GM23338 (cell line): ENCODE results near the gene POU2AF3. TPM values are rescaled to one million over a fixed set of nuclear protein-coding genes. Genes with fewer than 3 reads are reported as not detected.
"Not testable (repeated sequence)": the region's sequence is repeated elsewhere in the genome, so short reads cannot be mapped to it uniquely, and the experiment has no call there.

Experiments used
- ATAC-seq: fragments of 200-7000 bp; cut with Tn5 transposase; 3 replicates; pipeline ENCODE4 v1.9.1; 2020
- DNase-seq: peaks from one replicate; pipeline ENCODE4 v3.0.0-alpha.2; 2015; ENCODE audit warnings: low spot score
- H2AFZ ChIP-seq: fragments of 200-600 bp; sonication (generic); 2 replicates; pipeline ENCODE4 v1.8.0; 2016; ENCODE audit warnings: antibody characterized with exemption, mild to moderate bottlenecking, moderate library complexity
- H3F3A ChIP-seq: fragments of 200-600 bp; sonication (generic); replicated peaks from 2 replicates; pipeline ENCODE4 v1.8.0; 2017; ENCODE audit warnings: antibody characterized with exemption, mixed run types, low read depth
- H3K27ac ChIP-seq: fragments of 200-600 bp; sonication (generic); 2 replicates; pipeline ENCODE4 v1.6.1; 2016; ENCODE audit warnings: low read depth
- H3K27me3 ChIP-seq: fragments of 200-600 bp; sonication (generic); 2 replicates; pipeline ENCODE4 v1.8.0; 2016; ENCODE audit warnings: mild to moderate bottlenecking, mixed run types, moderate library complexity; ENCODE audit not compliant: insufficient read depth
- H3K36me3 ChIP-seq: fragments of 200-600 bp; sonication (generic); 2 replicates; pipeline ENCODE4 v1.8.0; 2016; ENCODE audit warnings: mild to moderate bottlenecking; ENCODE audit not compliant: insufficient read depth
- H3K4me1 ChIP-seq: fragments of 200-600 bp; sonication (generic); 2 replicates; pipeline ENCODE4 v1.8.0; 2016; ENCODE audit warnings: mild to moderate bottlenecking, moderate library complexity; ENCODE audit not compliant: insufficient read depth
- H3K4me2 ChIP-seq: fragments of 200-600 bp; sonication (generic); 2 replicates; pipeline ENCODE4 v1.7.1; 2017; ENCODE audit warnings: mixed run types
- H3K4me3 ChIP-seq: fragments of 200-600 bp; sonication (generic); 2 replicates; pipeline ENCODE4 v1.6.1; 2016; ENCODE audit warnings: mixed run types
- H3K79me2 ChIP-seq: fragments of 200-600 bp; sonication (generic); replicated peaks from 2 replicates; pipeline ENCODE4 v1.8.0; 2017; ENCODE audit warnings: mild to moderate bottlenecking; ENCODE audit not compliant: insufficient read depth
- H3K9me2 ChIP-seq: fragments of 200-600 bp; sonication (generic); 2 replicates; pipeline ENCODE4 v1.8.0; 2017; ENCODE audit not compliant: insufficient read depth
- H4K20me1 ChIP-seq: fragments of 200-600 bp; sonication (generic); replicated peaks from 2 replicates; pipeline ENCODE4 v1.8.0; 2017; ENCODE audit warnings: mild to moderate bottlenecking; ENCODE audit not compliant: insufficient read depth
- H3K27ac Mint-ChIP-seq: 2 replicates; pipeline ENCODE4 v1.8.0; 2020; ENCODE audit warnings: inconsistent platforms, mild to moderate bottlenecking, moderate library complexity, mixed read lengths
- H3K27me3 Mint-ChIP-seq: 3 replicates; pipeline ENCODE4 v1.8.0; 2022; ENCODE audit warnings: low read depth, mild to moderate bottlenecking, moderate library complexity, mixed read lengths, inconsistent platforms; ENCODE audit not compliant: insufficient read depth, poor library complexity
- H3K36me3 Mint-ChIP-seq: 3 replicates; pipeline ENCODE4 v1.8.0; 2021; ENCODE audit warnings: low read depth, mild to moderate bottlenecking, inconsistent platforms, moderate library complexity, mixed read lengths
- H3K4me1 Mint-ChIP-seq: 3 replicates; pipeline ENCODE4 v1.8.0; 2020; ENCODE audit warnings: mild to moderate bottlenecking, inconsistent platforms, mixed read lengths
- H3K4me3 Mint-ChIP-seq: 3 replicates; pipeline ENCODE4 v1.8.0; 2021; ENCODE audit warnings: moderate library complexity, mild to moderate bottlenecking, inconsistent platforms, mixed read lengths
- H3K9me3 Mint-ChIP-seq: 3 replicates; pipeline ENCODE4 v1.8.0; 2020; ENCODE audit warnings: moderate library complexity, mild to moderate bottlenecking, inconsistent platforms, mixed read lengths
- EZH2 ChIP-seq: fragments of 200-600 bp; sonication (generic); IDR thresholded peaks from one replicate; pipeline ENCODE4 v1.8.0; 2017; ENCODE audit warnings: antibody characterized with exemption, mild to moderate bottlenecking, low read depth; ENCODE audit not compliant: unreplicated experiment
- EZH2phosphoT487 ChIP-seq: fragments of 200-600 bp; sonication (generic); IDR thresholded peaks from one replicate; pipeline ENCODE4 v1.8.1; 2018; ENCODE audit warnings: antibody characterized with exemption; ENCODE audit not compliant: unreplicated experiment
- JUNB ChIP-seq: IDR thresholded peaks from one replicate; pipeline ENCODE4 v1.6.1; 2016; ENCODE audit warnings: antibody characterized with exemption; ENCODE audit not compliant: unreplicated experiment
- POLR2AphosphoS5 ChIP-seq: IDR thresholded peaks from 2 replicates; pipeline ENCODE4 v1.6.1; 2016; ENCODE audit warnings: antibody characterized with exemption, low read depth
- STAT1 ChIP-seq: IDR thresholded peaks from one replicate; pipeline ENCODE4 v1.6.1; 2016; ENCODE audit warnings: antibody characterized with exemption; ENCODE audit not compliant: unreplicated experiment
- ZNF114 ChIP-seq: fragments of 250-450 bp; sonication (Bioruptor Pico); IDR thresholded peaks from 2 replicates; pipeline ENCODE4 v1.5.0; 2020; ENCODE audit warnings: mild to moderate bottlenecking, moderate library complexity
- ZNF331 ChIP-seq: fragments of 250-450 bp; sonication (Bioruptor Pico); IDR thresholded peaks from 2 replicates; pipeline ENCODE4 v1.5.0; 2020; ENCODE audit warnings: low read depth, mild to moderate bottlenecking, moderate library complexity
- polyA plus RNA-seq: library from polyadenylated mRNA; unstranded; fragments of >200 nt; fragmentation: Nextera tagmentation; extraction: Ambion mirVana; gene quantifications from 2 replicates; pipeline ENCODE4 v1.2.1, GENCODE V29; 2016
- total RNA-seq: library from RNA; depleted of rRNA; stranded (reverse); fragments of >200 nt; shearing (Covaris generic); gene quantifications from 2 replicates; pipeline ENCODE4 v1.2.3, GENCODE V29; 2014
- TF ChIP-seq, protein P1 (sequence below): fragments of 250-450 bp; sonication (Bioruptor Pico); IDR thresholded peaks from 2 replicates; pipeline ENCODE4 v1.5.0; 2020; ENCODE audit warnings: mild to moderate bottlenecking, moderate library complexity

Gene POU2AF3
- total and polyA plus RNA-seq, 2 experiments from 2014 or later = 2.7 to 3.4 TPM

DNA sequence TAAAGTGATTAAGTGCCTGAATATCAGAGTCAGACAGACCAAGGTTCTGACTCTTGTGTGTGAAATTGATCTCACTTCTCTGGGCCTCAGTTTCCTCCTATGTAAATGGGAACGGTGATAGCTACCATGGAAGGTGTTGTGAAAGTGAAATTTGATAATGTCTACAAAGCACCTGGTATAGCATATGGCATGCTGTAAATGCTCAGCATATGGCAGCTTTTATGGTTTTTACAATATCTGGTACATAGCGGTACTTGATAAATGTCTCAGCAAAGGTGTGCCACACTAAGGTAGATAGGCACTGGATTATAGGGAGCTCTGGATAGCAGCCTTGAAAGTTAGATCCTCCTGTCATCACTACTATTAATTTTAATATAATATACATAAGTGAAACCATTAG is 32.9 kb upstream of the POU2AF3 start (continued):
- TF ChIP-seq, protein P1, sequence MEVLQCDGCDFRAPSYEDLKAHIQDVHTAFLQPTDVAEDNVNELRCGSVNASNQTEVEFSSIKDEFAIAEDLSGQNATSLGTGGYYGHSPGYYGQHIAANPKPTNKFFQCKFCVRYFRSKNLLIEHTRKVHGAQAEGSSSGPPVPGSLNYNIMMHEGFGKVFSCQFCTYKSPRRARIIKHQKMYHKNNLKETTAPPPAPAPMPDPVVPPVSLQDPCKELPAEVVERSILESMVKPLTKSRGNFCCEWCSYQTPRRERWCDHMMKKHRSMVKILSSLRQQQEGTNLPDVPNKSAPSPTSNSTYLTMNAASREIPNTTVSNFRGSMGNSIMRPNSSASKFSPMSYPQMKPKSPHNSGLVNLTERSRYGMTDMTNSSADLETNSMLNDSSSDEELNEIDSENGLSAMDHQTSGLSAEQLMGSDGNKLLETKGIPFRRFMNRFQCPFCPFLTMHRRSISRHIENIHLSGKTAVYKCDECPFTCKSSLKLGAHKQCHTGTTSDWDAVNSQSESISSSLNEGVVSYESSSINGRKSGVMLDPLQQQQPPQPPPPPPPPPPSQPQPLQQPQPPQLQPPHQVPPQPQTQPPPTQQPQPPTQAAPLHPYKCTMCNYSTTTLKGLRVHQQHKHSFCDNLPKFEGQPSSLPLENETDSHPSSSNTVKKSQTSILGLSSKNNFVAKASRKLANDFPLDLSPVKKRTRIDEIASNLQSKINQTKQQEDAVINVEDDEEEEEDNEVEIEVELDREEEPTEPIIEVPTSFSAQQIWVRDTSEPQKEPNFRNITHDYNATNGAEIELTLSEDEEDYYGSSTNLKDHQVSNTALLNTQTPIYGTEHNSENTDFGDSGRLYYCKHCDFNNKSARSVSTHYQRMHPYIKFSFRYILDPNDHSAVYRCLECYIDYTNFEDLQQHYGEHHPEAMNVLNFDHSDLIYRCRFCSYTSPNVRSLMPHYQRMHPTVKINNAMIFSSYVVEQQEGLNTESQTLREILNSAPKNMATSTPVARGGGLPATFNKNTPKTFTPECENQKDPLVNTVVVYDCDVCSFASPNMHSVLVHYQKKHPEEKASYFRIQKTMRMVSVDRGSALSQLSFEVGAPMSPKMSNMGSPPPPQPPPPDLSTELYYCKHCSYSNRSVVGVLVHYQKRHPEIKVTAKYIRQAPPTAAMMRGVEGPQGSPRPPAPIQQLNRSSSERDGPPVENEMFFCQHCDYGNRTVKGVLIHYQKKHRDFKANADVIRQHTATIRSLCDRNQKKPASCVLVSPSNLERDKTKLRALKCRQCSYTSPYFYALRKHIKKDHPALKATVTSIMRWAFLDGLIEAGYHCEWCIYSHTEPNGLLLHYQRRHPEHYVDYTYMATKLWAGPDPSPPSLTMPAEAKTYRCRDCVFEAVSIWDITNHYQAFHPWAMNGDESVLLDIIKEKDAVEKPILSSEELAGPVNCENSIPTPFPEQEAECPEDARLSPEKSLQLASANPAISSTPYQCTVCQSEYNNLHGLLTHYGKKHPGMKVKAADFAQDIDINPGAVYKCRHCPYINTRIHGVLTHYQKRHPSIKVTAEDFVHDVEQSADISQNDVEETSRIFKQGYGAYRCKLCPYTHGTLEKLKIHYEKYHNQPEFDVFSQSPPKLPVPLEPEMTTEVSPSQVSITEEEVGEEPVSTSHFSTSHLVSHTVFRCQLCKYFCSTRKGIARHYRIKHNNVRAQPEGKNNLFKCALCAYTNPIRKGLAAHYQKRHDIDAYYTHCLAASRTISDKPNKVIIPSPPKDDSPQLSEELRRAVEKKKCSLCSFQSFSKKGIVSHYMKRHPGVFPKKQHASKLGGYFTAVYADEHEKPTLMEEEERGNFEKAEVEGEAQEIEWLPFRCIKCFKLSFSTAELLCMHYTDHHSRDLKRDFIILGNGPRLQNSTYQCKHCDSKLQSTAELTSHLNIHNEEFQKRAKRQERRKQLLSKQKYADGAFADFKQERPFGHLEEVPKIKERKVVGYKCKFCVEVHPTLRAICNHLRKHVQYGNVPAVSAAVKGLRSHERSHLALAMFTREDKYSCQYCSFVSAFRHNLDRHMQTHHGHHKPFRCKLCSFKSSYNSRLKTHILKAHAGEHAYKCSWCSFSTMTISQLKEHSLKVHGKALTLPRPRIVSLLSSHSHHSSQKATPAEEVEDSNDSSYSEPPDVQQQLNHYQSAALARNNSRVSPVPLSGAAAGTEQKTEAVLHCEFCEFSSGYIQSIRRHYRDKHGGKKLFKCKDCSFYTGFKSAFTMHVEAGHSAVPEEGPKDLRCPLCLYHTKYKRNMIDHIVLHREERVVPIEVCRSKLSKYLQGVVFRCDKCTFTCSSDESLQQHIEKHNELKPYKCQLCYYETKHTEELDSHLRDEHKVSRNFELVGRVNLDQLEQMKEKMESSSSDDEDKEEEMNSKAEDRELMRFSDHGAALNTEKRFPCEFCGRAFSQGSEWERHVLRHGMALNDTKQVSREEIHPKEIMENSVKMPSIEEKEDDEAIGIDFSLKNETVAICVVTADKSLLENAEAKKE = no peak
- no peak for TF ChIP-seq STAT1

DNA sequence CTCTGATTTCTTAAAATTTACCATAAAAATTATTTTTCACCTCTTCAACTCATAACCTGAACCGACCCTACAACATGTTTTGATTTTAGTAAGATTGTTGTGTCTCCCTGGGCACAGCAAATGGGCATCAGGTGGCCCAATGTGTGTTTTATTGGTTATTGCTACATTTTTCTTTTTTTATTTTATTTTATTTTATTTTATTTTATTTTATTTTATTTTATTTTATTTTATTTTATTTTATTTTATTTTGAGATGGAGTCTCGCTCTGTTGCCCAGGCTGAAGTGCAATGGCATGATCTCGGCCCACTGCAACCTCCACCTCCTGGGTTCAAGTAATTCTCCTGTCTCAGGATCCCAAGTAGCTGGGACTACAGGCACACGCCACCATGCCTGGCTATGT is 30.0 kb upstream of the POU2AF3 start:
- not testable (repeated sequence) for H3K4me1 Mint-ChIP-seq, DNase-seq, H3K27ac ChIP-seq, H3F3A ChIP-seq, H3K27me3 Mint-ChIP-seq, H3K4me2 ChIP-seq, H3K9me3 Mint-ChIP-seq, ATAC-seq, H3K36me3 Mint-ChIP-seq, H3K4me3 Mint-ChIP-seq, H3K4me1 ChIP-seq, H3K4me3 ChIP-seq, H3K36me3 ChIP-seq, H3K27ac Mint-ChIP-seq, H3K9me2 ChIP-seq, H3K79me2 ChIP-seq, H2AFZ ChIP-seq, H3K27me3 ChIP-seq, H4K20me1 ChIP-seq

DNA sequence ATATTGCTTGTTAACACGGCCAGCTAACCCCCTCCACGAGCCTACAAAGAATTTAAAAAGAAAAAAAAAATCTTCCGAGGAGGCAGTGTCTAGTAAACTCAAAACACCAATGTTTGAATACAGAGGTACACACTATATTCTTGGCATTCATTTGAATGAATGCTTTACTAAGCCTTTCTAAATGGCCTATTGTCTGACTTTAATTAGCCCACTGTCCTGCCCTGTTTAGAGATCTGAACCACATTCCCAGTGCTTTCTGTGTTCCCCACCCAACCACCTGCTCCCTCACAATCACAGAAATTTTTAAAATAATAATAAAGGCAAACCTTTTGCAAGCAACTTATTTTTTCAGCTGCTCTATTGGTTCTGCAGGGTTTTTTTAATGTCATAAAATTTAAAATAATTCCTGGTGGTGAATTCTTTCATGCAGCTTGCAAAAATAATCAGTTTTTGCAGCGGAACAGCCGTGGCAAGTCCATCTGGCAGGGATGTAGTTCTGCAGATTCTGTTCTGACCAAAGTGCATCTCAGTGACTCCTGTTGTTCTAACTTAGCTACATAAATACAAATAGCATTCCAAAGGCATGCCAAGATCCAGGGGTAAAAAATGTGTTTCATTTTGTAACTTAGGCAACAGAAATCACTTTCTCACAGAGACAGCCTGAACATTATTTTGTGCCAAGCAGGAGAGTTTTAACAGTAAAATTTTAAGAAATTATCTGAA is 29.0 kb upstream of the POU2AF3 start:
- Histone ChIP-seq H3K4me3 (no peak overlapping the region), H4K20me1 (no peaks in the 10 kb centered on the region), H3K79me2 (no peaks in the 10 kb centered on the region), H3K9me2 (no peaks in the 10 kb centered on the region), H2AFZ (no peak overlapping the region), H3K4me2 (no peak overlapping the region), H3F3A (no peaks in the 10 kb centered on the region), H3K4me1 (no peaks in the 10 kb centered on the region), H3K36me3 (no peaks in the 10 kb centered on the region), H3K27me3 (no peaks in the 10 kb centered on the region), H3K27ac (no peak overlapping the region)
- H3K4me3 Mint-ChIP-seq = no peak overlapping the region
- no peaks in the 10 kb centered on the region for H3K9me3 Mint-ChIP-seq
- no peaks in the 10 kb centered on the region; the same call in 2 of the 3 replicates for H3K4me1 Mint-ChIP-seq
- H3K36me3 Mint-ChIP-seq = no peaks in the 10 kb centered on the region
- no peak overlapping the region for H3K27ac Mint-ChIP-seq
- peaks cover 3% of the 10 kb centered on the region for H3K27me3 Mint-ChIP-seq
- ATAC-seq (no peak), DNase-seq (no peak)
- no peak for TF ChIP-seq ZNF331 (CRISPR knock-in tag)
- TF ChIP-seq POLR2AphosphoS5 = no peak
- no peak for TF ChIP-seq ZNF114 (CRISPR knock-in tag)
- no peak for TF ChIP-seq STAT1
- TF ChIP-seq EZH2phosphoT487 = no peak
- no peak for TF ChIP-seq EZH2
- TF ChIP-seq JUNB = no peak
